Activated T-cell treated with anti-CD3 and anti-CD28 coated beads, Interleukin-2, amount 50 U/mL, for 72 hours (primary cell): Measurements from ENCODE around the gene SCAF11. TPM values are rescaled to one million over a fixed set of nuclear protein-coding genes. Genes with fewer than 3 reads are reported as not detected.

Source experiments
- ATAC-seq, 2 donors: fragments of 150-1000 bp; cut with Tn5 transposase; replicated peaks in 1 of 2; 2 replicates each; pipeline ENCODE4 v1.10.0; 2021; ENCODE audit warnings: moderate library complexity in 2 of 2, mild to moderate bottlenecking in 1 of 2
- DNase-seq, 2 donors: peaks; one replicate each; pipeline ENCODE4 v3.0.0; 2021 to 2022; ENCODE audit warnings: mixed read lengths in 1 of 2
- H3K27ac Mint-ChIP-seq: one replicate; pipeline ENCODE4 v1.8.0; 2022; ENCODE audit warnings: mild to moderate bottlenecking, moderate library complexity, mixed read lengths
- H3K27me3 Mint-ChIP-seq: one replicate; pipeline ENCODE4 v1.8.0; 2022; ENCODE audit warnings: low read depth, mixed read lengths
- H3K36me3 Mint-ChIP-seq, 2 donors: one replicate each; pipeline ENCODE4 v1.8.0; 2022; ENCODE audit warnings: mixed read lengths in 2 of 2, mild to moderate bottlenecking in 1 of 2; ENCODE audit not compliant: insufficient read depth in 2 of 2
- H3K4me1 Mint-ChIP-seq: one replicate; pipeline ENCODE4 v1.8.0; 2022; ENCODE audit warnings: low read depth, mixed read lengths
- H3K4me3 Mint-ChIP-seq, 2 donors: one replicate each; pipeline ENCODE4 v1.8.0; 2022; ENCODE audit warnings: mild to moderate bottlenecking in 2 of 2, mixed read lengths in 2 of 2, moderate library complexity in 2 of 2
- H3K9me3 Mint-ChIP-seq, 2 donors: one replicate each; pipeline ENCODE4 v1.8.0; 2022; ENCODE audit warnings: mixed read lengths in 2 of 2
- total RNA-seq, 2 donors: library from RNA; stranded (reverse); gene quantifications; one replicate each; pipeline ENCODE4 v1.2.3, GENCODE V29; 2022

SCAF11 gene
- total RNA-seq, 2 donors from 2014 or later: 114 to 118 TPM

GRCh38 chr12:45974883-45975282 lies 15.5 kb downstream of the SCAF11 start:
- H3K27me3 Mint-ChIP-seq: no peaks in the 10 kb centered on the region

DNA sequence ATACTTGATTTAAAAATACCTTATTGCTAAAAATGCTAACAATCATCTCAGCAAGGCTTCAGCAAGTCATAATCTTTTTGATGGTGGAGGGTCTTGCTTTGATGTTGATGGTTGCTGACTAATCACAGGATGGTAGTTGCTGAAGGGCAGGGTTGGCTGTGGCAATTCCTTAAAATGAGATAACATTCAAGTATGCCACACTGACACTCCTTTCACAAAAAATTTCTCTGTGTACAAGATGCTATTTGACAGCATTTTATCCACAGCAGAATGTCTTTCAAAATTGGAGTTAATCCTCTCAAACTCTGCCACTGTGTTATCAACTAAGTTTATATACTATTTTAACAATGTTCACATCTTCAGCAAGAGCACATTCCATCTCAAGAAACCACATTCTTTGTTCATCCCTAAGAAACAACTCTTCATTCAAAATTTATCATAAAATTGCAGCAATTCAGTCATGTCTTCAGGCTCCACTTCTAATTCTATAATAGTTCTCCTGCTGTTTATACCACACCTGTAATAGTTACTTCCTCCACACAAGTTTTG lies 16.1 kb downstream of the SCAF11 start:
- no peak for DNase-seq
- peak overlapping the region; percentile 9 for H3K27ac Mint-ChIP-seq
- H3K4me1 Mint-ChIP-seq: peaks cover 78% of the 10 kb centered on the region
- H3K27me3 Mint-ChIP-seq: no peaks in the 10 kb centered on the region
- H3K9me3 Mint-ChIP-seq: peaks cover 0 to 2% of the 10 kb centered on the region in 2 donors
- peaks cover 9 to 28% of the 10 kb centered on the region in 2 donors for H3K36me3 Mint-ChIP-seq
- ATAC-seq: peak in 1 of 2 donors; percentile 49
- H3K4me3 Mint-ChIP-seq: no peak overlapping the region

More at GRCh38 chr12:45974883-45975282, 15.5 kb downstream of the SCAF11 start:
- DNase-seq (no peak), ATAC-seq (no peak)
- peaks cover 9 to 26% of the 10 kb centered on the region in 2 donors for H3K36me3 Mint-ChIP-seq
- peaks cover 0 to 2% of the 10 kb centered on the region in 2 donors for H3K9me3 Mint-ChIP-seq
- no peak overlapping the region for H3K4me3 Mint-ChIP-seq
- H3K27ac Mint-ChIP-seq: no peak overlapping the region
- H3K4me1 Mint-ChIP-seq: peaks cover 81% of the 10 kb centered on the region

- Mint-ChIP-seq H3K27me3 (no peaks in the 10 kb centered on the region), H3K4me3 (peak overlapping the region in 1 of 2 donors; percentile 60), H3K27ac (peak overlapping the region; percentile 87), H3K36me3 (peaks cover 9 to 29% of the 10 kb centered on the region in 2 donors), H3K9me3 (peaks cover 0 to 2% of the 10 kb centered on the region in 2 donors), H3K4me1 (peaks cover 75% of the 10 kb centered on the region)
- ATAC-seq (peak in 1 of 2 donors; percentile 44), DNase-seq (no peak)
These were observed 16.8 kb downstream of the SCAF11 start for GRCh38 chr12:45973526-45973925.

DNA sequence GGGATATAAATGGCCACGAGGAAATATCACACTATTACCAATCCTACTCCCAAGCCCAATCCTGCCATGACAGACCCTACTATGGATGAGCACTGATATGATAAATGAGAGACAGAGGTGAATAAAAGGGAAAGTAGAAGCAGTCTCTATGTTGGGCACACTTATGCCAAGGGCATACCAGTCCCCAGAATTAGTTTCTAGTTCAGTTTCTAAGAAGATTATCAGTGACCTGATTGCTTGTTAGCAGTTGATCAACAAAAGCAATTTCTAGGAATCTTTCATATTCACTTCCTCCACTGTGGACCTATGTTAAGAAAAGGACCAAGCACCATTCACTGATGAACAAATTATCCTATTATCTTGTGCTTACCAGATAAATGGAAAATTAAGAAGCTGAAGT lies 20.0 kb downstream of the SCAF11 start:
- Mint-ChIP-seq H3K4me3 (no peak overlapping the region), H3K4me1 (peaks cover 57% of the 10 kb centered on the region), H3K27ac (no peak overlapping the region), H3K27me3 (no peaks in the 10 kb centered on the region), H3K36me3 (peaks cover 6 to 24% of the 10 kb centered on the region in 2 donors), H3K9me3 (peaks cover 0 to 2% of the 10 kb centered on the region in 2 donors)
- no peak for DNase-seq
- no peak for ATAC-seq

DNA sequence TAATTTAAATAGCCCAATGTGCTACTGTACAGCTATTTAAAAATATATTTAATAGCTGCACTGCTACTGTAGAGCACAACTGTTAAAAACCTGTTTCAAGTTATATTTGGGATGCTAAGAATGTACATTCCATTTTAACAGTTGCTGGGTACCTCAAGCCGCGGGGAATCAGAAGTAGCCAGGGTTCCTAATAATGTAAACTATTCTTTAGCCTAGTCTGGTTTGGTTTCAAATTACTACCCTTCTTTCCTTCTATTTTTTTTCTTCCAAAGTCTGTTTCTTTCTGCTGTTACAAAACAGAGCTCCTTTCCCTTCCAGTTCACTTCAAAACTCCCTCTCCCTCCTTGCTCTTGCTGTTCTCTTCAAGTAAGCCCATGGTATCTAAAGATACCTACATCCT lies 21.3 kb downstream of the SCAF11 start:
- DNase-seq (no peak), ATAC-seq (no peak)
- H3K4me1 Mint-ChIP-seq: peaks cover 52% of the 10 kb centered on the region
- H3K9me3 Mint-ChIP-seq: peaks cover 0 to 2% of the 10 kb centered on the region in 2 donors
- no peak overlapping the region for H3K27ac Mint-ChIP-seq
- no peak overlapping the region for H3K4me3 Mint-ChIP-seq
- peaks cover 8 to 31% of the 10 kb centered on the region in 2 donors for H3K36me3 Mint-ChIP-seq
- no peaks in the 10 kb centered on the region for H3K27me3 Mint-ChIP-seq

GRCh38 chr12:45966486-45966885 lies 23.9 kb downstream of the SCAF11 start:
- no peak overlapping the region for H3K4me3 Mint-ChIP-seq
- no peak overlapping the region for H3K27ac Mint-ChIP-seq
- no peaks in the 10 kb centered on the region for H3K9me3 Mint-ChIP-seq
- H3K27me3 Mint-ChIP-seq: no peaks in the 10 kb centered on the region
- H3K36me3 Mint-ChIP-seq: peaks cover 12 to 31% of the 10 kb centered on the region in 2 donors
- no peak for ATAC-seq
- H3K4me1 Mint-ChIP-seq: peaks cover 32% of the 10 kb centered on the region
- no peak for DNase-seq

- no peak for ATAC-seq
- Mint-ChIP-seq H3K4me1 (peaks cover 12% of the 10 kb centered on the region), H3K9me3 (no peaks in the 10 kb centered on the region), H3K4me3 (no peak overlapping the region), H3K27me3 (no peaks in the 10 kb centered on the region), H3K27ac (peak overlapping the region; percentile 35), H3K36me3 (peaks cover 10 to 32% of the 10 kb centered on the region in 2 donors)
- DNase-seq: no peak
These were observed 27.6 kb downstream of the SCAF11 start for GRCh38 chr12:45962553-45963325.

- ATAC-seq (no peak), DNase-seq (no peak)
- peak overlapping the region; percentile 16 for H3K27ac Mint-ChIP-seq
- H3K4me1 Mint-ChIP-seq: peaks cover 5% of the 10 kb centered on the region
- no peaks in the 10 kb centered on the region for H3K9me3 Mint-ChIP-seq
- peaks cover 8 to 29% of the 10 kb centered on the region in 2 donors for H3K36me3 Mint-ChIP-seq
- H3K4me3 Mint-ChIP-seq: no peak overlapping the region
- H3K27me3 Mint-ChIP-seq: no peaks in the 10 kb centered on the region
These were observed 30.6 kb downstream of the SCAF11 start for GRCh38 chr12:45959728-45960127.

- no peak overlapping the region for H3K4me3 Mint-ChIP-seq
- no peaks in the 10 kb centered on the region for H3K27me3 Mint-ChIP-seq
- no peak overlapping the region for H3K27ac Mint-ChIP-seq
- H3K9me3 Mint-ChIP-seq: no peaks in the 10 kb centered on the region
- peaks cover 5% of the 10 kb centered on the region for H3K4me1 Mint-ChIP-seq
- H3K36me3 Mint-ChIP-seq: peaks cover 6 to 27% of the 10 kb centered on the region in 2 donors
- ATAC-seq: no peak
- DNase-seq: no peak
These were observed 31.3 kb downstream of the SCAF11 start for GRCh38 chr12:45959025-45959424.

- peak overlapping the region; percentile 58 for H3K27ac Mint-ChIP-seq
- H3K9me3 Mint-ChIP-seq: no peaks in the 10 kb centered on the region
- H3K4me1 Mint-ChIP-seq: no peaks in the 10 kb centered on the region
- DNase-seq (no peak), ATAC-seq (no peak)
- no peaks in the 10 kb centered on the region for H3K27me3 Mint-ChIP-seq
- H3K36me3 Mint-ChIP-seq: peaks cover 2 to 11% of the 10 kb centered on the region in 2 donors
- H3K4me3 Mint-ChIP-seq: no peak overlapping the region
These were observed 41.8 kb downstream of the SCAF11 start for GRCh38 chr12:45948546-45948945.

GRCh38 chr12:45946435-45946834 lies 43.9 kb downstream of the SCAF11 start:
- DNase-seq: no peak
- no peak for ATAC-seq
- H3K4me1 Mint-ChIP-seq: no peaks in the 10 kb centered on the region
- no peak overlapping the region for H3K4me3 Mint-ChIP-seq
- no peak overlapping the region for H3K27ac Mint-ChIP-seq
- no peaks in the 10 kb centered on the region for H3K27me3 Mint-ChIP-seq
- H3K9me3 Mint-ChIP-seq: peaks cover 2 to 3% of the 10 kb centered on the region in 2 donors
- peaks cover 9 to 23% of the 10 kb centered on the region in 2 donors for H3K36me3 Mint-ChIP-seq

DNA sequence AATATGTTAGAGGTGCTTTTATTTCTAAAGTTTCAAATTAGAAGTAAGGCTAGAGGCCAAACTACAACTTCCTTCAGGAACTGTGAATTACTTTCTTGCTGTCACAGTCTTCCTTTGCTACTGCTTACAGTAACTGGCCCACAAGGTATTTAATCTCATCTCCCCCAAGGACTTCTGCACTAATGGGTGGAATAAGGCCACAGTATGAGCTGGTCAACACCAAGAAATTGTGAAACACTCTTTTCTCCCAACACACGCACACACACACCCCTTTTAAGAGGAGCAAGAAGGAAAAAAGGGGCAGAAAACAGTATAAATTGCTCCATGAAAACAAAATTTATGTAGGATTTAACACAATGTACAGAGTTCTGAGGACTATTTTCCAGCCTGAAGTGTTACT lies 45.6 kb downstream of the SCAF11 start:
- ATAC-seq (no peak), DNase-seq (no peak)
- H3K36me3 Mint-ChIP-seq: peaks cover 11 to 28% of the 10 kb centered on the region in 2 donors
- H3K27me3 Mint-ChIP-seq: no peaks in the 10 kb centered on the region
- no peaks in the 10 kb centered on the region for H3K4me1 Mint-ChIP-seq
- H3K27ac Mint-ChIP-seq: peak overlapping the region; percentile 25
- peaks cover 2 to 5% of the 10 kb centered on the region in 2 donors for H3K9me3 Mint-ChIP-seq
- H3K4me3 Mint-ChIP-seq: no peak overlapping the region

GRCh38 chr12:45939759-45940158 lies 50.6 kb downstream of the SCAF11 start:
- H3K9me3 Mint-ChIP-seq: peaks cover 2 to 5% of the 10 kb centered on the region in 2 donors
- H3K27me3 Mint-ChIP-seq: no peaks in the 10 kb centered on the region
- no peak for ATAC-seq
- H3K27ac Mint-ChIP-seq: no peak overlapping the region
- no peak overlapping the region for H3K4me3 Mint-ChIP-seq
- no peak for DNase-seq
- H3K36me3 Mint-ChIP-seq: peaks cover 10 to 22% of the 10 kb centered on the region in 2 donors
- peaks cover 5% of the 10 kb centered on the region for H3K4me1 Mint-ChIP-seq
